ENCODE data around the gene LACTB.

LACTB gene

DNA sequence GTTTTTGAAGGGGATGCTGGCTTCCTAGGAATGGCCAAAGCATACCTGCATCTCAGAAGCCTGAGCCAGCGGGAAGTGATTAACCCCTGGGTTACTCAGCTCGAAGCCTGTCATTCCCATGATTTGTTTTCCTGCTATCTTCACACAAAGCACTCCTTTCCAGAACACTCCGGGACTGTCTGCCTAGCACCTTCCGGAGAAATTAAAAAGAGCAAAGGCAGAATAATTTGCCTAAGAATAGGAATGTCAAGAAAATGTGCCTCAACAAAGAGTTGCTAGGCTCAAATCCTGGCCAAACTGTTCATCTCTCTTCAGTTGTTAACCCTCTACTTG is 45.0 kb upstream of the LACTB start:
- no peak for DNase-seq (ENCODE audit: low read depth)
- TF ChIP-seq, protein P1, sequence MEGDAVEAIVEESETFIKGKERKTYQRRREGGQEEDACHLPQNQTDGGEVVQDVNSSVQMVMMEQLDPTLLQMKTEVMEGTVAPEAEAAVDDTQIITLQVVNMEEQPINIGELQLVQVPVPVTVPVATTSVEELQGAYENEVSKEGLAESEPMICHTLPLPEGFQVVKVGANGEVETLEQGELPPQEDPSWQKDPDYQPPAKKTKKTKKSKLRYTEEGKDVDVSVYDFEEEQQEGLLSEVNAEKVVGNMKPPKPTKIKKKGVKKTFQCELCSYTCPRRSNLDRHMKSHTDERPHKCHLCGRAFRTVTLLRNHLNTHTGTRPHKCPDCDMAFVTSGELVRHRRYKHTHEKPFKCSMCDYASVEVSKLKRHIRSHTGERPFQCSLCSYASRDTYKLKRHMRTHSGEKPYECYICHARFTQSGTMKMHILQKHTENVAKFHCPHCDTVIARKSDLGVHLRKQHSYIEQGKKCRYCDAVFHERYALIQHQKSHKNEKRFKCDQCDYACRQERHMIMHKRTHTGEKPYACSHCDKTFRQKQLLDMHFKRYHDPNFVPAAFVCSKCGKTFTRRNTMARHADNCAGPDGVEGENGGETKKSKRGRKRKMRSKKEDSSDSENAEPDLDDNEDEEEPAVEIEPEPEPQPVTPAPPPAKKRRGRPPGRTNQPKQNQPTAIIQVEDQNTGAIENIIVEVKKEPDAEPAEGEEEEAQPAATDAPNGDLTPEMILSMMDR (conservative IDR thresholded peaks at IDR 0.05; ENCODE audit: low read depth, low read length) = no peak
- H3K4me3 ChIP-seq (ENCODE audit: low read length) = no peak overlapping the region

DNA sequence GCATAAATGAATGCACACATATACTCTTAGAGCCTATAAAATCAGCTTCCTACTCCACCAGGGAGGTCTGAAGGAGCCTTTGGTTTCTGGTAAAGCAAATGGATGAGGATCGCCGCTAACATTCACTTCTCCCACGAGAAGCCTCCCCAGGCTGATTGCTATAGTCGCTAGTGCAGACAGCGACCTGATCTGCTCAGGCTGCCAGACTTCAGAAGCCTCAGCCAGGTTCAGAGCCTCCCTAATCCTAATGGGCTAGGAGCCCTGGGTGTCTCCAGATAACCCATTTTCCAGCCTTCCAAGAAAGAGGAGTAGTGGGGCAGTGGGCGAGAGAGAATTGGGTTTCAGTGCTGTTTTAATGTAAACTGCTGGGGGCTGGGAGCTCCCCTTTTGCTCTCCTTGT is 43.7 kb upstream of the LACTB start:
- TF ChIP-seq, protein P1 (conservative IDR thresholded peaks at IDR 0.05; ENCODE audit: low read depth, low read length) = no peak
- H3K4me3 ChIP-seq (ENCODE audit: low read length) = no peak overlapping the region
- DNase-seq (ENCODE audit: low read depth) = no peak

GRCh38 chr15:63079947-63080626 is 41.6 kb upstream of the LACTB start:
- no peak overlapping the region for H3K4me3 ChIP-seq (ENCODE audit: low read length)
- TF ChIP-seq, protein P1 (conservative IDR thresholded peaks at IDR 0.05; ENCODE audit: low read depth, low read length) = no peak
- no peak for DNase-seq (ENCODE audit: low read depth)

- H3K4me3 ChIP-seq (ENCODE audit: low read length) = no peak overlapping the region
- DNase-seq (ENCODE audit: low read depth) = no peak
- TF ChIP-seq, protein P1 (conservative IDR thresholded peaks at IDR 0.05; ENCODE audit: low read depth, low read length) = no peak
These were observed 40.9 kb upstream of the LACTB start for GRCh38 chr15:63080634-63081250.

- no peak overlapping the region for H3K4me3 ChIP-seq (ENCODE audit: low read length)
- no peak for DNase-seq (ENCODE audit: low read depth)
- TF ChIP-seq, protein P1 (conservative IDR thresholded peaks at IDR 0.05; ENCODE audit: low read depth, low read length) = no peak
These were observed 39.3 kb upstream of the LACTB start for GRCh38 chr15:63082366-63082765.

DNA sequence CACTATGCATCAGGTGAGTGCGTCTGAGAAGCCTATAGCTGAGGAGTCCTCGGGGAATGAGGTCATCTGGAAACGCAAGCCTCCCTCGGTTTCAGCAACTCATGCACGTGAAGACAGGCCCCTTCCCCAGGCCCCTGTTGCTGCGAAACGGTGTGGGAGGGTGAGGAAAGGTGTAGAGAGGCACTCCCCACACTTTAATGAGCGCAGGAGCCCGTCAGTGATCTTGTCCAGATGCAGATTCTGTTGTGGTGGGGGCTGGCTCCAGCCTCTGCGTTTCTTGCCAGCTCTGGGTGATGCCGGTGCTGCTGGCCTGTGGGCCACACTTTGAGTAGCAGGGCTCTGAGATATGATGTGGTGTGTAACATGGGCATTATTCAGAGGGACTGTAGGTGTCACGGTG is 38.6 kb upstream of the LACTB start:
- TF ChIP-seq, protein P1 (conservative IDR thresholded peaks at IDR 0.05; ENCODE audit: low read depth, low read length) = no peak

GRCh38 chr15:63083541-63083940 is 38.1 kb upstream of the LACTB start:
- TF ChIP-seq, protein P1 (conservative IDR thresholded peaks at IDR 0.05; ENCODE audit: low read depth, low read length) = no peak
- DNase-seq (ENCODE audit: low read depth) = no peak
- H3K4me3 ChIP-seq (ENCODE audit: low read length) = no peak overlapping the region

More for the DNA sequence above, 38.6 kb upstream of the LACTB start:
- H3K4me3 ChIP-seq (ENCODE audit: low read length) = no peak overlapping the region
- no peak for DNase-seq (ENCODE audit: low read depth)
